ENCODE measurements around the gene CAPN1.

The CAPN1 gene

GRCh38 chr11:65182258-65183170 is 786 bp downstream of the CAPN1 start:
- no peak for TF ChIP-seq CTCF (IDR thresholded peaks at IDR 0.05)

GRCh38 chr11:65183201-65183891 is 1.6 kb downstream of the CAPN1 start:
- no peak for TF ChIP-seq CTCF (IDR thresholded peaks at IDR 0.05)

- no peak for TF ChIP-seq CTCF (IDR thresholded peaks at IDR 0.05)
These were observed 2.4 kb downstream of the CAPN1 start for GRCh38 chr11:65184146-65184545.

- TF ChIP-seq CTCF (IDR thresholded peaks at IDR 0.05): no peak
These were observed 3.4 kb downstream of the CAPN1 start for GRCh38 chr11:65185171-65185570.

- no peak for TF ChIP-seq CTCF (IDR thresholded peaks at IDR 0.05)
These were observed 4.2 kb downstream of the CAPN1 start for GRCh38 chr11:65185869-65186341.

- TF ChIP-seq CTCF (IDR thresholded peaks at IDR 0.05): no peak
These were observed 5.0 kb downstream of the CAPN1 start for GRCh38 chr11:65186701-65187100.

GRCh38 chr11:65187146-65187675 is 5.5 kb downstream of the CAPN1 start:
- TF ChIP-seq CTCF (IDR thresholded peaks at IDR 0.05): no peak
